Transverse colon (tissue), 4 donors: Measurements from ENCODE around the gene ABCC10. TPM values are rescaled to one million over a fixed set of nuclear protein-coding genes. Genes with fewer than 3 reads are reported as not detected.

Experiments used
- DNase-seq: peaks from one replicate; pipeline ENCODE4 v3.0.0-alpha.2; 2019
- H3K27ac ChIP-seq, 4 donors: fragments of 200-600 bp; sonication (generic); 2 replicates each; pipeline ENCODE4 v1.5.1; 2016 to 2018; ENCODE audit warnings: inconsistent platforms in 4 of 4
- H3K27me3 ChIP-seq: fragments of 200-600 bp; sonication (generic); 2 replicates; pipeline ENCODE4 v1.5.1; 2017; ENCODE audit warnings: inconsistent platforms
- H3K36me3 ChIP-seq, 4 donors: fragments of 200-600 bp; sonication (generic); 2 replicates each; pipeline ENCODE4 v1.5.1; 2017 to 2019; ENCODE audit warnings: inconsistent platforms in 4 of 4
- H3K4me1 ChIP-seq, 4 donors: fragments of 200-600 bp; sonication (generic); 2 replicates each; pipeline ENCODE4 v1.5.1; 2017 to 2020; ENCODE audit warnings: inconsistent platforms in 4 of 4
- H3K4me3 ChIP-seq, 4 donors: fragments of 200-600 bp; sonication (generic); 1 replicate in 1 of 4; 2 replicates in 3 of 4; pipeline versions ENCODE4 v1.5.1 to v1.6.1; 2017 to 2019; ENCODE audit warnings: inconsistent platforms in 4 of 4
- H3K9me3 ChIP-seq, 2 donors: fragments of 200-600 bp; sonication (generic); 2 replicates each; pipeline ENCODE4 v1.5.1; 2017 to 2019; ENCODE audit warnings: inconsistent platforms in 2 of 2
- EP300 ChIP-seq: sonication (generic); formaldehyde crosslinking; IDR thresholded peaks from one replicate; pipeline ENCODE4 v1.6.1; 2017; ENCODE audit warnings: antibody characterized with exemption, low read depth
- POLR2A ChIP-seq: fragments of 450-650 bp; IDR thresholded peaks from one replicate; pipeline ENCODE4 v1.6.1; 2016; ENCODE audit warnings: antibody characterized with exemption, mild to moderate bottlenecking, moderate library complexity
- POLR2AphosphoS5 ChIP-seq, 3 donors: sonication (generic); formaldehyde crosslinking; IDR thresholded peaks; one replicate each; pipeline ENCODE4 v1.6.1; 2016; ENCODE audit warnings: antibody characterized with exemption in 3 of 3
- WGBS, 2 donors: methylation state at CpG; one replicate each; pipeline ENCODE4 v1.1.5; 2018; ENCODE audit warnings: low coverage in 1 of 2; 5-methylcytosine and 5-hydroxymethylcytosine counted together
- in situ Hi-C, 4 donors: fragments of 200-750 bp; cut with MboI; loops; one replicate each; pipeline versions ENCODE4 v1.15.0 to v1.15.1; 2017; ENCODE audit warnings: low sequenced_read_pairs in 3 of 4, low pct_ligation_motif_present in 1 of 4, low pct_unique_long_range_greater_than_20kb in 1 of 4
- intact Hi-C: fragments of 100-400 bp; cut with DNase I; formaldehyde crosslinking; loops from one replicate; pipeline ENCODE4 v1.15.1; 2023; ENCODE audit warnings: low total_unique reads
- total RNA-seq, 4 donors: library from RNA; depleted of rRNA; stranded (reverse); fragments of >200 nt; gene quantifications; one replicate each; pipeline ENCODE4 v1.1.0, GENCODE V29; 2016
- TF ChIP-seq, protein P1 (sequence below), 5 experiments: fragments of 200-600 bp in 3 of 5; fragments of 450-650 bp in 2 of 5; sonication (generic) in 3 of 5; IDR thresholded peaks; 1 replicate in 2 of 5; 2 replicates in 3 of 5; pipeline ENCODE4 v1.5.1; 2016 to 2017; ENCODE audit warnings: antibody characterized with exemption in 5 of 5, inconsistent platforms in 3 of 5, mild to moderate bottlenecking in 2 of 5, moderate library complexity in 1 of 5

Gene ABCC10
- total RNA-seq, 4 donors from 2014 or later = 28.0 to 56.9 (median 33.7) TPM

DNA sequence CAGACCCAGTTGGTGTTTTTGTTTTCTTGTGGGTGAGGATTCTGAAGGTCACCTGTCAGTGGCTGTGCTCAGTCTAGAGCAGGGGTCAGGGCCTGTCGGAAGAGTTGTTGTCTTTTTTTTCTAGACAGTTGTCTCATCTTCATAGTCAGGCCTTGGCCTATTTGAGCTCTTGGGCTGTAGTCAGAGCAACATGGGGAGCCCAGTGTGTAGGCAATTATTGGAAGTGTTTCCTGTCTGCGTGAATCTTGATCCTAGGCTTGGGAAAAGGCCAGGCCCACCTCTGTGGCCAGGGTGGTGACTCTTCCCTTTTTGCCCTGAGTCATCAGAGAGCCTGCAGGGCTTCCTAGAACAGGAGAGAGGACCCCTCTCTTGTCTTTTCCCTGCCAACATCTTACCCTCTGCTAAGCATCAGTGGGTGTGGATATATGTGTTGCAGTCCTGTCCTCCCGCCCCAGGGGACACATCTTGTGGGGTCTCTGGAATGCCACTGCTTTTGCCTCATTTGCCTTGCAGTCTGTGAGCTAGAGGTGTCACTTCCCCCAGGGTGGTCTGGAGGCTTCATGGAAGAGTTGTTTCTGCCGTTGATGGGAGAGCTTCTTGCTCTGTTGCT is 61.4 kb downstream of the ABCC10 start:
- H3K9me3 ChIP-seq = no peaks in the 10 kb centered on the region
- H3K36me3 ChIP-seq = no peaks in the 10 kb centered on the region
- 72 to 86% methylated on average over 1 to 4 of the region's 4 CpGs for WGBS, 2 donors
- in situ Hi-C loops (no loop called here), intact Hi-C loops (no loop called here)
- TF ChIP-seq POLR2A (no peak), EP300 (no peak), POLR2AphosphoS5 (IDR thresholded peaks at IDR 0.05) (no peak)
- TF ChIP-seq, protein P1, sequence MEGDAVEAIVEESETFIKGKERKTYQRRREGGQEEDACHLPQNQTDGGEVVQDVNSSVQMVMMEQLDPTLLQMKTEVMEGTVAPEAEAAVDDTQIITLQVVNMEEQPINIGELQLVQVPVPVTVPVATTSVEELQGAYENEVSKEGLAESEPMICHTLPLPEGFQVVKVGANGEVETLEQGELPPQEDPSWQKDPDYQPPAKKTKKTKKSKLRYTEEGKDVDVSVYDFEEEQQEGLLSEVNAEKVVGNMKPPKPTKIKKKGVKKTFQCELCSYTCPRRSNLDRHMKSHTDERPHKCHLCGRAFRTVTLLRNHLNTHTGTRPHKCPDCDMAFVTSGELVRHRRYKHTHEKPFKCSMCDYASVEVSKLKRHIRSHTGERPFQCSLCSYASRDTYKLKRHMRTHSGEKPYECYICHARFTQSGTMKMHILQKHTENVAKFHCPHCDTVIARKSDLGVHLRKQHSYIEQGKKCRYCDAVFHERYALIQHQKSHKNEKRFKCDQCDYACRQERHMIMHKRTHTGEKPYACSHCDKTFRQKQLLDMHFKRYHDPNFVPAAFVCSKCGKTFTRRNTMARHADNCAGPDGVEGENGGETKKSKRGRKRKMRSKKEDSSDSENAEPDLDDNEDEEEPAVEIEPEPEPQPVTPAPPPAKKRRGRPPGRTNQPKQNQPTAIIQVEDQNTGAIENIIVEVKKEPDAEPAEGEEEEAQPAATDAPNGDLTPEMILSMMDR (IDR thresholded peaks at IDR 0.05) = no peak
- no peak overlapping the region for H3K4me3 ChIP-seq
- no peaks in the 10 kb centered on the region for H3K27me3 ChIP-seq
- peaks cover 8 to 21% (median 12%) of the 10 kb centered on the region in 4 donors for H3K4me1 ChIP-seq
- DNase-seq = no peak
- H3K27ac ChIP-seq = no peak overlapping the region

DNA sequence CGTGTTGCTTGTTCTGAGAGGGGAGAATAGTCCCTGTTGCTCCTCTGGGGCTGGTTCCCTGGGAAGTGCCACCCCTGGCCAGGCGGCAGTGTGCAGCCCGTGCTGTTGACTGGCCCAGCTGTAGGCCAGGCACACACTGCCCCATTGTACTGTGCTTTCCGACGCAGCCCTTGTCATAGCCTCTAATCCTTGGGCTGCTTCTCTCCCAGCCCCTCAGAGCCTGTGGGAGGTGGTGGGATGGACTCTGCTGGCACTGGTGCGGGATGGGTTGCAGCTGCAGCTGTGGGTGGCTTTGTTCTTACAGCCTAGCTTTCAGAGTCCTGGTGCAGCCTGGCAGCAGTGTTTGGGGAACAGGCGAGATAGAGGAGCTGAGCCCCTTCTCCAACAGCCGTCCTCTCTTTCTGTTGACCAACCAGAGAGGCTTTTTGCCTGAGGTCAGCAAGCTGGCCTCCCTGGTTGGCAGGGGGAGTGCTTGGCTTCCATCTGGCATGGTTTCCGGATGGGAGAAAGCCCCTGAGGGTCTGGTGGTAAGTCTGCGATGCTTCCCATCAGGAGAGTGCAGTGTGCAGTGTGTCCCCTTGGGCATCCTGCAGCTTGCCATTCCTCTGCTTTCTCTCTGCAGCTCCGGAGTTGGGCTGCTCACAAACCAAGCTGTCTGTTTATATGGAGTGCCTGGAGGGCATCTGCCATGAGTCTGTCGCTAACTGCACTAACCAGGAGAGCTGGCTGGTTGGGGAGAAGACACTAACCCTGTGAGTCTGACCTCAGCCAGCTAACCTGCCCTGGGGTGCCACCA is 62.1 kb downstream of the ABCC10 start:
- in situ Hi-C loops (no loop called here), intact Hi-C loops (no loop called here)
- 81% methylated on average over 9 of the region's 12 CpGs; no CpG with 5 or more reads in 1 of the 2 donors for WGBS, 2 donors
- no peaks in the 10 kb centered on the region for H3K36me3 ChIP-seq
- no peaks in the 10 kb centered on the region for H3K9me3 ChIP-seq
- peaks cover 8 to 21% (median 12%) of the 10 kb centered on the region in 4 donors for H3K4me1 ChIP-seq
- H3K4me3 ChIP-seq = no peak overlapping the region
- DNase-seq = no peak
- H3K27me3 ChIP-seq = no peaks in the 10 kb centered on the region
- H3K27ac ChIP-seq = no peak overlapping the region
- TF ChIP-seq EP300 = no peak
- TF ChIP-seq POLR2AphosphoS5 (IDR thresholded peaks at IDR 0.05) = no peak
- no peak for TF ChIP-seq POLR2A
- TF ChIP-seq, protein P1 (IDR thresholded peaks at IDR 0.05) = no peak

DNA sequence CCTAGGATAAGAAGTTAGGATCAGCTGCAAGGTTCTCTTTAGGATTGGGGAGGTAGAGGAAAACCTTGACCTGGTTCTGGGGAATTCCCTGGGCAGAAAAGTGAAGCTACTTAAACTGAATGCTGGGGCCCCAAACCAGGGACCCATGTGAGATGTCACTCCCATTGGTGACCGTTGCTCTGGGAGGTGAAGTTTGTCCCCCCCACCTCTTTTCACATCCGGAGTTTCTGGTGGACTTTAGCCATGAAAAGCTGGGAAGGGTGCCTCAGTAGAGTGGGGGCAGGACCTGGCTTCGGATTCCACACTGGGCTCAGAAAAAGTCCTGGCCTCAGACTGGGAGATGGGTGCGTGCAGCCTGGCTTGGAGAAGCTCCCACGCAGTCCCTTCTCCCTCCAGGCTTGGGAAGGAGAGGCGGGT is 63.2 kb downstream of the ABCC10 start:
- 82 to 100% methylated on average over 1 to 6 of the region's 6 CpGs for WGBS, 2 donors
- no peak for DNase-seq
- Histone ChIP-seq H3K36me3 (no peaks in the 10 kb centered on the region), H3K4me1 (peaks cover 8 to 28% (median 14%) of the 10 kb centered on the region in 4 donors), H3K27me3 (no peaks in the 10 kb centered on the region), H3K9me3 (no peaks in the 10 kb centered on the region), H3K4me3 (no peak overlapping the region), H3K27ac (no peak overlapping the region)
- in situ Hi-C loops (no loop called here), intact Hi-C loops (no loop called here)
- TF ChIP-seq, protein P1 (IDR thresholded peaks at IDR 0.05) = no peak
- TF ChIP-seq EP300 = no peak

DNA sequence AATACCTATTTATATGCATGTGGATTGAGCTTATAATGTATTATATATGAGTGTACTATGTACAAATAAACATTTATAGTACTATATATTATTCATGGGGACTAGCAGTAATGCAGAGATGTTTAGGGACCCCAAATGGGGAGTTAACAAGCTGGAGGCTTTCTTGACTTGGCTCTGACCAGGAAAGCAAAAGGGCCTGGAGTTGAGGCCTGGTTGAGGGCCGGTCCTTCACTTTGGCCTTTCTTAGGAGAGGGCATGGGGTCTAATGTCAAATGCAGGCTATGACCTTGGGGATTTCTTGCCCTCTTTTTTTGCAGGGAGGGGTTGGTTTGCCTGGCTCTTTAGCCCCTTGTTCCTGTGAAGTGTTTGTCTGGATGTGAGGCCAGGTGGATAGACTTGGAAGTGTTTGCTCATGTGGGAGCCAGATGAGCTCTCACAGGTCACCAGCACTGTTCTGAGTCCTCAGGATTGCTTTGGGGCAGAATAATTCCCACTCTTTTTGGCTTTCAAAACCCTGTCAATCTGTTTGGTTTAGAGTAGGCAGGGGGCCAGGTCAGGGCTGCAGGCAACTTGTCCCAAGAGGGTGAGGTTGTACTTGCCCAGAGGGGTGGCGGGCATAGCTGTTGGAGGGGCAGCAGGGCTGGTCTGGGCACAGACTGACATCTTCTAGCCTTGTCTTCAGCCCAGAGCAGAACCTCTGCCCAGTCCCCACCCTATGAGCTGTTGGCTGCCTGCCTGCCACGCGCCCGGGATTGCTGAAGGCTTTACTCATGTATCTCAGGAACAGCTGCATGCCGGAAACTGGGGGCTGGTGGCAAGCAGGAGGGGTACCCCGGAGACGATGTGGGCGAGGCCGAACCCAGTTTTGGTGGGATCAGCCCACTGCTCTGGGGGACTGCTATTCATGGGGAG is 64.7 kb downstream of the ABCC10 start:
- Histone ChIP-seq H3K27me3 (no peaks in the 10 kb centered on the region), H3K9me3 (no peaks in the 10 kb centered on the region), H3K4me3 (no peak overlapping the region), H3K4me1 (peaks cover 8 to 29% (median 19%) of the 10 kb centered on the region in 4 donors), H3K36me3 (no peaks in the 10 kb centered on the region), H3K27ac (peak overlapping the region in 2 of 4 donors; percentile 9 to 32)
- 24 to 53% methylated on average over 5 to 10 of the region's 10 CpGs for WGBS, 2 donors
- DNase-seq = peak; percentile 71
- intact Hi-C loops = no loop called here
- TF ChIP-seq POLR2A (no peak), EP300 (no peak), POLR2AphosphoS5 (IDR thresholded peaks at IDR 0.05) (peak in 1 of 3 donors; percentile 15)
- TF ChIP-seq, protein P1 (IDR thresholded peaks at IDR 0.05) = no peak
- in situ Hi-C loops = no loop called here
